NCI-H510A (cell line): Measurements from ENCODE around the gene GPR176.

Source experiments
- DNase-seq: peaks from one replicate; lab custom pipeline; 2025; lab: John Stamatoyannopoulos, UW

Gene GPR176

GRCh38 chr15:39889601-39890000 is 30.5 kb downstream of the GPR176 start:
- DNase-seq, result no peak

- DNase-seq, result no peak
Measured at GRCh38 chr15:39888809-39889208, 31.3 kb downstream of the GPR176 start.

GRCh38 chr15:39888243-39888642 is 31.8 kb downstream of the GPR176 start:
- DNase-seq, result no peak

- no peak for DNase-seq
Measured at GRCh38 chr15:39887832-39888231, 32.2 kb downstream of the GPR176 start.

GRCh38 chr15:39887211-39887610 is 32.9 kb downstream of the GPR176 start:
- DNase-seq, result no peak

GRCh38 chr15:39886418-39886817 is 33.6 kb downstream of the GPR176 start:
- DNase-seq, result no peak

GRCh38 chr15:39885099-39885777 is 34.8 kb downstream of the GPR176 start:
- no peak for DNase-seq

- DNase-seq, result no peak
Measured at GRCh38 chr15:39884351-39884750, 35.7 kb downstream of the GPR176 start.

- no peak for DNase-seq
Measured at GRCh38 chr15:39882602-39883001, 37.5 kb downstream of the GPR176 start.

- no peak for DNase-seq
Measured at GRCh38 chr15:39881790-39882189, 38.3 kb downstream of the GPR176 start.

GRCh38 chr15:39880718-39881387 is 39.2 kb downstream of the GPR176 start:
- DNase-seq, result no peak

- DNase-seq, result no peak
Measured at GRCh38 chr15:39878406-39878785, 41.7 kb downstream of the GPR176 start.

GRCh38 chr15:39874890-39875549 is 45.0 kb downstream of the GPR176 start:
- DNase-seq, result no peak

- DNase-seq, result no peak
Measured at GRCh38 chr15:39873978-39874377, 46.1 kb downstream of the GPR176 start.

GRCh38 chr15:39870537-39870936 is 49.5 kb downstream of the GPR176 start:
- DNase-seq, result no peak

- no peak for DNase-seq
Measured at GRCh38 chr15:39869858-39870515, 50.1 kb downstream of the GPR176 start.

- peak; percentile 41 for DNase-seq
Measured at GRCh38 chr15:39869254-39869653, 50.8 kb downstream of the GPR176 start.

- DNase-seq, result no peak
Measured at GRCh38 chr15:39868396-39868795, 51.7 kb downstream of the GPR176 start.

GRCh38 chr15:39864116-39864515 is 56.0 kb downstream of the GPR176 start:
- no peak for DNase-seq

- no peak for DNase-seq
Measured at GRCh38 chr15:39860871-39861270, 59.2 kb downstream of the GPR176 start.

- DNase-seq, result no peak
Measured at GRCh38 chr15:39860200-39860599, 59.9 kb downstream of the GPR176 start.

GRCh38 chr15:39859636-39860035 is 60.4 kb downstream of the GPR176 start:
- no peak for DNase-seq

GRCh38 chr15:39857132-39857531 is 62.9 kb downstream of the GPR176 start:
- no peak for DNase-seq
